OCI-LY7 (cell line): ENCODE data around the gene PSMB5. TPM values are rescaled to one million over a fixed set of nuclear protein-coding genes. Genes with fewer than 3 reads are reported as not detected.

Experiments used
- BruUV-seq: library from RNA; stranded (reverse); fragments of 400-500 nt; replicated peaks from 2 replicates; lab custom pipeline; 2021; lab: Mats Ljungman, UMichigan
- CTCF ChIA-PET: fragments of 300-600 bp; sonication (Branson Sonifier 250); formaldehyde crosslinking; loops from one replicate; lab custom pipeline; 2022; ENCODE audit warnings: antibody characterized with exemption; ENCODE audit not compliant: unreplicated experiment; lab: Charles Lee
- POLR2A ChIA-PET: fragments of 300-600 bp; sonication (Branson Sonifier 250); formaldehyde crosslinking; loops from one replicate; lab custom pipeline; 2022; ENCODE audit warnings: antibody characterized with exemption; lab: Charles Lee
- DNase-seq: peaks from one replicate; pipeline ENCODE4 v3.0.0-alpha.2; 2015; ENCODE audit warnings: low spot score
- H2AFZ ChIP-seq: fragments of 200-600 bp; sonication (generic), shearing (Covaris generic); 2 replicates; pipeline ENCODE4 v1.6.1; 2014; ENCODE audit warnings: mild to moderate bottlenecking, antibody characterized with exemption, low read length, moderate library complexity
- H3K27ac ChIP-seq: fragments of 200-600 bp; sonication (generic); 2 replicates; pipeline ENCODE4 v1.5.1; 2014; ENCODE audit warnings: mixed run types, low read depth, mild to moderate bottlenecking, moderate library complexity, low read length, inconsistent platforms; ENCODE audit not compliant: poor library complexity, severe bottlenecking
- H3K36me3 ChIP-seq: fragments of 200-600 bp; sonication (generic); 2 replicates; pipeline ENCODE4 v1.6.1; 2014; ENCODE audit warnings: mild to moderate bottlenecking, antibody characterized with exemption, low read length, moderate library complexity, mixed read lengths; ENCODE audit not compliant: insufficient read depth
- H3K4me1 ChIP-seq: fragments of 200-600 bp; sonication (generic); 2 replicates; pipeline ENCODE4 v1.5.1; 2014; ENCODE audit warnings: mild to moderate bottlenecking, low read length; ENCODE audit not compliant: insufficient read depth, poor library complexity, severe bottlenecking
- H3K4me2 ChIP-seq: fragments of 200-600 bp; sonication (generic); 2 replicates; pipeline ENCODE4 v1.6.1; 2014; ENCODE audit warnings: mild to moderate bottlenecking, low read length
- H3K4me3 ChIP-seq: fragments of 200-600 bp; sonication (generic); 2 replicates; pipeline ENCODE4 v1.5.1; 2014; ENCODE audit warnings: mild to moderate bottlenecking, low read depth, low read length; ENCODE audit not compliant: poor library complexity, severe bottlenecking
- H3K79me2 ChIP-seq: fragments of 200-600 bp; sonication (generic); 2 replicates; pipeline ENCODE4 v1.6.1; 2016; ENCODE audit warnings: low read depth, mild to moderate bottlenecking, low read length, moderate library complexity, mixed read lengths; ENCODE audit not compliant: insufficient read depth
- H3K9me2 ChIP-seq: fragments of 200-600 bp; sonication (generic); 2 replicates; pipeline ENCODE4 v1.6.1; 2016; ENCODE audit warnings: mild to moderate bottlenecking, low read length, mixed read lengths; ENCODE audit not compliant: insufficient read depth
- H3K9me3 ChIP-seq: fragments of 200-600 bp; sonication (generic); 2 replicates; pipeline ENCODE4 v1.6.1; 2014; ENCODE audit warnings: mild to moderate bottlenecking, mixed run types, low read length, mixed read lengths
- H4K20me1 ChIP-seq: fragments of 200-600 bp; sonication (generic); 2 replicates; pipeline ENCODE4 v1.6.1; 2014; ENCODE audit warnings: mild to moderate bottlenecking, antibody characterized with exemption, low read length, moderate library complexity, mixed read lengths; ENCODE audit not compliant: insufficient read depth
- EZH2phosphoT487 ChIP-seq: fragments of 200-600 bp; sonication (generic); IDR thresholded peaks from 2 replicates; pipeline ENCODE4 v1.6.1; 2018; ENCODE audit warnings: low read depth, borderline replicate concordance, mild to moderate bottlenecking, mixed run types, antibody characterized with exemption, low read length, moderate library complexity, mixed read lengths
- intact Hi-C: fragments of 100-400 bp; cut with micrococcal nuclease; formaldehyde crosslinking; loops from one replicate; pipeline ENCODE4 v1.10.0; 2022; ENCODE audit not compliant: unreplicated experiment
- total RNA-seq, 2 experiments: library from RNA; depleted of rRNA in 1 of 2; stranded (reverse); fragments of >200 nt in 1 of 2; shearing (Covaris generic) in 1 of 2; gene quantifications; 2 replicates each; pipeline ENCODE4 v1.2.3, GENCODE V29; 2014 to 2022
- TF ChIP-seq, protein P1 (sequence below): fragments of 200-600 bp; sonication (generic); conservative IDR thresholded peaks from 2 replicates; pipeline ENCODE4 v1.5.1; 2014; ENCODE audit warnings: mild to moderate bottlenecking, antibody characterized with exemption, low read length, moderate library complexity, mixed read lengths

Gene PSMB5
- total RNA-seq, 2 experiments from 2014 or later: 111 to 122 TPM

DNA sequence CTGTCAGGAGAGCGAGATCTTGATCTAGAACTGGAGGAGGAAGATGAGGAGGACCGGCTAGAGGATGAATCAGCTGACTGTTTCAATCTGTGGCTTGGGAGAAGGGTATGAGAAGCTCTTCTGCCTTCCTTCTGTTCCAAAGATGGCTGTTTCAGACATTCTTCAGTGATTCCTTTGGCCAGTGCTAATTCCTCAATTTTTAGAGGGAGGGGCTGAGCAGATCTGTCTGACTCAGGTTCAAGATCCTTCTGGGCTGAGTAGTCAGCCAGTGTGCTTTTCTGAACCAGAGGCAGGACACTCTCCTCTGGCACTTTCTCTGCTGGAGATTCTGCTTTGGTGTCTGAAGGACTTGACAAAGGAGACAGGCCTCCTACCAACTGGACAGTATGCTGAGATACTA, 45.0 kb upstream of the PSMB5 start:
- Histone ChIP-seq H3K9me2 (no peaks in the 10 kb centered on the region), H4K20me1 (no peaks in the 10 kb centered on the region), H3K9me3 (no peaks in the 10 kb centered on the region), H3K4me3 (no peak overlapping the region), H3K79me2 (no peaks in the 10 kb centered on the region), H3K4me1 (no peaks in the 10 kb centered on the region), H3K36me3 (peaks cover 100% of the 10 kb centered on the region), H3K27ac (no peak overlapping the region), H3K4me2 (no peak overlapping the region), H2AFZ (no peak overlapping the region)
- DNase-seq: no peak
- intact Hi-C loops: no loop called here
- no TSS peak for BruUV-seq
- TF ChIP-seq, protein P1, sequence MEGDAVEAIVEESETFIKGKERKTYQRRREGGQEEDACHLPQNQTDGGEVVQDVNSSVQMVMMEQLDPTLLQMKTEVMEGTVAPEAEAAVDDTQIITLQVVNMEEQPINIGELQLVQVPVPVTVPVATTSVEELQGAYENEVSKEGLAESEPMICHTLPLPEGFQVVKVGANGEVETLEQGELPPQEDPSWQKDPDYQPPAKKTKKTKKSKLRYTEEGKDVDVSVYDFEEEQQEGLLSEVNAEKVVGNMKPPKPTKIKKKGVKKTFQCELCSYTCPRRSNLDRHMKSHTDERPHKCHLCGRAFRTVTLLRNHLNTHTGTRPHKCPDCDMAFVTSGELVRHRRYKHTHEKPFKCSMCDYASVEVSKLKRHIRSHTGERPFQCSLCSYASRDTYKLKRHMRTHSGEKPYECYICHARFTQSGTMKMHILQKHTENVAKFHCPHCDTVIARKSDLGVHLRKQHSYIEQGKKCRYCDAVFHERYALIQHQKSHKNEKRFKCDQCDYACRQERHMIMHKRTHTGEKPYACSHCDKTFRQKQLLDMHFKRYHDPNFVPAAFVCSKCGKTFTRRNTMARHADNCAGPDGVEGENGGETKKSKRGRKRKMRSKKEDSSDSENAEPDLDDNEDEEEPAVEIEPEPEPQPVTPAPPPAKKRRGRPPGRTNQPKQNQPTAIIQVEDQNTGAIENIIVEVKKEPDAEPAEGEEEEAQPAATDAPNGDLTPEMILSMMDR: no peak
- no peak for TF ChIP-seq EZH2phosphoT487
- ChIA-PET CTCF (no interaction called here), POLR2A (no interaction called here)

DNA sequence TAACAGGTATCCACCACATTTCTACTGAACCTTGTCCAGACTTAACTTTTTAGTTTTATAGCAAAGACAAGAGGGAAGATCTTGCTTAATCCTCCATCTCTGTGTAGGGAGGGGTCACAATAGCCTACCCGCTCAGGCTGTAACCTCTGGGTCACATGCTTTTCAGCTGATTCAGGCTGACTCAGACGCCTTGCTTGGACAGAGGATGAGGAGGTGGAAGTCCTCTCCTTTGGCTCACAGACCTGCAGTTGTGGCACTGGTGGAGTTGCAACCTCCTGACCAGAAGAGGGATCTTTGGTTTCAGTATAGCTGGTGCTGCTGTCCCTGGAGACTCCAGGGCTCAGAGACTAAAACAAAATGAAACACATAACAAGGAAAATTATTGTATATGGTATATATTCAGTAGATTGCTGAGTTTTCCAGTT, 44.0 kb upstream of the PSMB5 start:
- intact Hi-C loops: no loop called here
- Histone ChIP-seq H3K4me1 (no peaks in the 10 kb centered on the region), H3K4me3 (no peak overlapping the region), H3K36me3 (peaks cover 100% of the 10 kb centered on the region), H3K27ac (peak overlapping the region; percentile 11), H3K9me3 (no peaks in the 10 kb centered on the region), H3K79me2 (no peaks in the 10 kb centered on the region), H3K9me2 (no peaks in the 10 kb centered on the region), H3K4me2 (no peak overlapping the region), H2AFZ (no peak overlapping the region), H4K20me1 (no peaks in the 10 kb centered on the region)
- POLR2A ChIA-PET: no interaction called here
- no peak for TF ChIP-seq EZH2phosphoT487
- TF ChIP-seq, protein P1: no peak
- CTCF ChIA-PET: interaction anchor here (0.9 kb wide), 1 partner anchor 15 kb away, joined by 3 read pairs; no protein-coding TSS in a partner anchor
- DNase-seq: no peak
- BruUV-seq: no TSS peak

DNA sequence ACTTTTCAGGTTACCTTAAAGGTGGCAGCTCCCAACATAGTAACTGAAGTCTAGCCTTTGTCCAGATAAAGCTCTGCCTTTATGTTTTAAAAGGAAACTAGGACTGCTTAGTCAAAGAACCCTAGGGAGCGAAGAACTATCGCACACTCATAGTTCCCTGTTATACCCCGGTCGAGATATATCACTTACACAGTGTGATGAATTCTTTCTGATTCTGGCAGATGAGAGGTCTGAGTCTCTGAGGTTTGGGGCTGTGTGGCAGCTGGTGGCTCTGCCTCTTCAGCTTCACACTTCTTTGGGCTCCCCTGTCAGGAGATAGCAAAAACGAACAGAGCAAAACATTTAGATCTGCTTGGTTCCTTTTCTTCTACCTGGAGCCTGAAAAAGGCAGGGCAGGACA, 43.3 kb upstream of the PSMB5 start:
- POLR2A ChIA-PET: interaction anchor here (0.6 to 2.4 kb wide), 3 partner anchors 15 to 1841 kb away, joined by 3 to 7 read pairs (median 4); partner anchors contain the start of genes ACIN1 and C14orf119
- H3K27ac ChIP-seq: peak overlapping the region; percentile 11
- no peak overlapping the region for H3K4me3 ChIP-seq
- H3K4me2 ChIP-seq: no peak overlapping the region
- no peak overlapping the region for H2AFZ ChIP-seq
- no peaks in the 10 kb centered on the region for H3K79me2 ChIP-seq
- intact Hi-C loops: no loop called here
- no peaks in the 10 kb centered on the region for H3K9me3 ChIP-seq
- peaks cover 99% of the 10 kb centered on the region for H3K36me3 ChIP-seq
- BruUV-seq: no TSS peak
- TF ChIP-seq, protein P1: no peak
- TF ChIP-seq EZH2phosphoT487: no peak
- no peaks in the 10 kb centered on the region for H4K20me1 ChIP-seq
- no peaks in the 10 kb centered on the region for H3K4me1 ChIP-seq
- CTCF ChIA-PET: interaction anchor here (1.2 to 1.4 kb wide), 2 partner anchors 9 to 17 kb away, joined by 6 read pairs; partner anchors contain the start of genes ACIN1 and C14orf119
- no peaks in the 10 kb centered on the region for H3K9me2 ChIP-seq
- no peak for DNase-seq
